GM21576 (cell line): ENCODE data around the gene PRR5.

ENCODE experiments used
- ATAC-seq: cut with Tn5 transposase; IDR thresholded peaks from one replicate; pipeline ENCODE4 v1.9.1; 2021; ENCODE audit warnings: mild to moderate bottlenecking, moderate library complexity; ENCODE audit not compliant: unreplicated experiment

The PRR5 gene

GRCh38 chr22:44782363-44782963 lies 80.5 kb downstream of the PRR5 start:
- ATAC-seq = no peak

GRCh38 chr22:44783091-44783490 lies 81.1 kb downstream of the PRR5 start:
- no peak for ATAC-seq

- ATAC-seq = no peak
Observed at GRCh38 chr22:44783581-44783980, 81.6 kb downstream of the PRR5 start.

GRCh38 chr22:44786136-44786535 lies 84.1 kb downstream of the PRR5 start:
- no peak for ATAC-seq

GRCh38 chr22:44786610-44787009 lies 84.6 kb downstream of the PRR5 start:
- no peak for ATAC-seq
